Stimulated activated CD4-positive, alpha-beta T cell treated with anti-CD3 and anti-CD28 coated beads, Interleukin-4, amount 100 ng/mL, for 1 hour (primary cell): ENCODE results near the gene ETFA.
"Not testable (repeated sequence)": the region's sequence is repeated elsewhere in the genome, so short reads cannot be mapped to it uniquely, and the experiment has no call there.

Experiments
- DNase-seq: peaks from one replicate; pipeline ENCODE4 v3.0.0-alpha.2; 2020

Gene ETFA

DNA sequence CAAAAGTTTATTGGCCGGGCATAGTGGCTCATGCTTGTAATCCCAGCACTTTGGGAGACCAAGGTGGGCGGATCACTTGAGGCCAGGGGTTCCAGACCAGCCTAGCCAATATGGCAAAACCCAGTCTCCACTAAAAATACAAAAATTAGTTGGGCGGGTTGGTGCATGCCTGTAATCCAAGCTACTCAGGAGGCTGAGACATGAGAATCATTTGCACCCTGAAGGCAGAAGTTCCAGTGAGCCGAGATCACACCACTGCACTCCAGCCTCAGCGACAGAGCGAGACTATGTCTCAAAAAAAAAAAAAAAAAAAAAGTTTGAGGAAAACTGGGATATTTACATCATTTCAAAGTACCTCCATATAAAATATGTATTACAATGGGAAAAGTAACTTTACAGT, 40.4 kb downstream of the ETFA start:
- DNase-seq = no peak

DNA sequence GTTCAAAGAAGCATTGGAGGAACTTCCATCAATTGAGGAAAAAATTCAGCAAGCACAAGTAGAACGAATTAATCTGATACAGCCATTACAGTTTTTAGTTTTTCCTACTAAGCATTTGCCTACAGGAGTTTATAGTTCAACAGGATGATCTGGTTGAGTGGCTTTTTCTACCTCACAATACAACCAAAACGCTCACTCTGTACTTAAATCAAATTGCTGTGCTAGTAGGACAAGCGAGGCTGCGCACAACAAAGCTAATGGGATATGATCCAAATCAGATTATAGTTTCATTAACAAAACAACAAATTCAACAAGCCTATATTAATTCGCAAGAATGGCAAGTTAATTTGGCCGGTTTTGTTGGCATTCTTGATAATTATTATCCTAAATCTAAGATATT, 44.2 kb downstream of the ETFA start:
- DNase-seq = no peak

DNA sequence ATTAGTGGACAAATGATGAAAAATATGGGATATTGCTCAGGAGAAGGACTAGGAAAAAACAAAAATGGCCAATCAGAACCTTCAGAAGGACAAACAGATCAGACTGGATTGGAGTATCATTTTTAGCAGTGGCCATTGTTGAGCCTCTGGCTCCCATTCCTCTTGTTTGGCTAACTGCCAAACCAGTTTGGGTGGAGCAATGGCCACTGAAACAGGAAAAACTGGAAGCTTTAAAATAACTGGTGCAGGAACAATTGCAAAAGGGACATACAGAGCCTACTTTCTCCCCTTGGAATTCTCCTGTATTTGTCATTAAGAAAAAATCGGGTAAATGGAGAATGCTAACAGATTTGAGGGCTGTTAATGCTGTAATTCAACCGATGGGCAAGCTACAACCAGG, 45.5 kb downstream of the ETFA start:
- DNase-seq = not testable (repeated sequence)

DNA sequence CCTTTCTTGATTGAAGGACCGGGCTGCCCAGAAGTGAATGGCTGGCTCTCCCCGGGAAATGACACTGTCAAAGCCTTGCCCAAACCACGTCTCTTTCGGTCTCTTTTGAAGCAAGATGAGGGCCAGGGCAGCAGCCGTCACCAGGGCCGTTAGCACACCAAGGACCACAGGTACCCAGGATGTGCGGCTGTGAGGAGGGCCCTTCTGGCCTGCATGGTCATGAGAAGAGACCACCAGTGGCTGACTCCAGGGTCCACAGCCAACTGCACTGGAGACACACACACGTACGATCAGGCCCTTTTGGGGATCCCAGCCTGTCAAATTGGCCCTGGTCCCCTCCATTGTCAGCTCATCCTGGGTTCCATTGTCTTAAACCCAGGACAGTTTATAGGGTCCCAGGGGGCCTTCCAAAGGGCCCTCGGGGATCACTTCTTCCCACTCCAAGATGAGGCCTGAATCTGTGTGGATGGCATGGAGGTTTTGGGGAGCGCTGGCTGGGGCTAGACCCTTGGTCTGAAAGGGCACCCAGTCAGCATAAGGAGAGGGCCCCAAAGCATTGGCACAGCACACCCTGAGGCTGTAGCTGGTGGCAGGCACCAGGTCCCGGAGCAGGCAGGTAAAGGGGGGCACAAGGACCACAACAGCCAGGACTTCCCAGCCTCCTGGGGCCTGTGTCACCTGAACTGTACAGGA, 50.9 kb downstream of the ETFA start:
- DNase-seq = no peak

DNA sequence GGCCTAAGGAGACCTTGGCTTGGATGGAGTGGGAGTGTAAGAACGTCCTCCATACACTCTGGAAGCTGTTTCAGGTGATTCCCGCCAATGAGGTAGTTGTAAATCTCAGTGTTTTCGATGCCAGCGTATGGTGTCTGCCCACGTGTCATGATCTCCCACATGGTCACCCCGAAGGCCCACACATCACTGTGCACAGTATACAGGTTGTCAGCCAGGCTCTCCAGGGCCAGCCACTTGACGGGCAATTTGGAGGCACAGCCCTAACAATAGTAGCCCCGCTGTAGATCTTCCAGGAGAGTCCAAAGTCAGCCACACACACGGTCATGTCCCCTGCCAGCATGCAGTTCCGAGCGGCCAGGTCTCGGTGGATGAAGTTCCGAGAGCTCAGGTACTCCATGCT, 51.9 kb downstream of the ETFA start:
- DNase-seq = no peak

DNA sequence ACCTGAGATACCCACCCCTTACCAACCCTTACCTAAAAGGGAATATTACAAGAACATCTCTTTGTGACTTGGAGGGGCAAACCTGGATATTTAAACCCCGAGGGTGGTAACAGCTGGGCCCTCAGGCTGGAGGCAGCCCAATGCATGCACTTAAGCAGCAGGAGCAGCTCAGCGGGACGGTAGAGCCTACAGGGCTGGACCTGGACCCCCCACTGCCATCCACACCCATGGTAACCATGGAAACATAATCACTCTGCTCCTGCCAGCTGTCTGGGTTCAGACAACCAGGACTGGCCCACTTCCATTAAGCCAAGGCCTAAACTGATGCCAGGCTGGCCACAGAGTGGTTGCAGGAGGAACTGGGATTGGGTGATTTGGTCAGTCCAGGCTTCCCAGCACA, 52.8 kb downstream of the ETFA start:
- DNase-seq = no peak

DNA sequence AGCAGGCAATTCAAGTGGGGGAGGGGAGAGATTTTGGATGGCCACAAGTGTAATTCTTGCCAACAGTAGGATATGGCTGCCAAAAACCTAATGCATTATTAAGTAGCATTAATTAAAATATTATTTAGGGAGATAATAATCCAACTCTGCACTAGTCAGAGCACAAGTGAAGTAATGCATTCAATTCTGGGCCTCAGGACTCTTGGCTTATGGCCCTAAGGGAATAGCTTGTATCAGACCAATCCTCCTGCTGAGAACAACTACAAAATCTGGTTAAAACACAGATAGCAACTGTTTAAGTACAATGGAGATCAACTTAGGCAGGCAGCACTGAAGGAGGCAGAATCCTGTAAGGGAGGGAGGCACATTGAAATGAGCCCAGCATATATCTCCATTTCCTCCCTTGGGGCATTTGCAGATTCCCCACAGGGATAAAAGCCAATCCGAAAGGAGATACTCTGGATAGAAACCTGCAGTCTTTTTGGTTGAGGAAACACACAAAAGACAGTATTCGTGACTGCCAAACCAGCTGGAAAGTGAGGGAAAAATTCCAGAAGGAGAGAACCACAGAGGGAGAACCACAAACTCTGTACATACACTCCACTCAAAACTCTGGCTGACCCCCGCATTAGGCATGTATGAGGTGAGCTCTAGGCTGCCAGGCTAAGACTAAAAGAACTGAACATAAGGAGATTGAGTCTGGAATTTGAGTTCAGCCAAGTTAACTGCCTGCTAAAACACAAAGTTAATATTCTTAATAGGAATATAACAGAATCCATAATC, 57.4 kb downstream of the ETFA start:
- no peak for DNase-seq

DNA sequence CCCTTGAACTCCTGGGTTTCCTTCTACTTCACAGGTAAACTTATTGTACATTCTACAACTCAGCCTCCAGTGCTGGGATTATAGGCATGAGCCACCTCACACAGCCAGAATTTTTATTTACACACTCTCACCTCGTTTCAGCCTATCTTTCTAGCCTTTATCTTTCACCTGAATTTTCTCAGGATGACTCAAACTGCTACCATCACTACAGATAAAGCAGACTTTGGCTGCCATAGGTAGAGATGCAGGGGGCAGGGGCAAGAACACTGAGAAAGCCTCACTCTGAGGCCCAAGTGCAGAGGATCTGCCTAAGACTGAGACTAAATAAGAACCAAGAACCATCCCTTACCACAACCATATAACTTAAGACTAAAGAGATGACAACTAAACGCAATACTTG, 59.0 kb downstream of the ETFA start:
- no peak for DNase-seq

DNA sequence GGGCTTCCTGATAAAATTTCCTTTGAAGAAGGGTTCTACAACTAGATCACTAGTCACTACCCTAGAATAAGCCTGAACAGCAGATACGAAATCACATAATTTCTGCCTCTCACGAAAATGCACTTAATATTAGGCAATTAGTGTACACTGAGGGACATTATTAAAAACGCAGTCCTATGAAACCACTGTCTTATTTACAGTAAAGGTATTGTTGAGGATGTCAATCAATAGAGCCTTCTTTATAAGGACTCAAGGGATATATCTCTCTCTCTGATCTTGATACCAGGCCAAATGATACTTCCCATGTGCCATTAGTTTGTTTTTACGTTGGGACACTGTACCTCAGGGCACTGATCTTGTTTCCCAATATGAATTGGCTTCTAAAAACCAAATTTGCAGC, 59.6 kb downstream of the ETFA start:
- no peak for DNase-seq

DNA sequence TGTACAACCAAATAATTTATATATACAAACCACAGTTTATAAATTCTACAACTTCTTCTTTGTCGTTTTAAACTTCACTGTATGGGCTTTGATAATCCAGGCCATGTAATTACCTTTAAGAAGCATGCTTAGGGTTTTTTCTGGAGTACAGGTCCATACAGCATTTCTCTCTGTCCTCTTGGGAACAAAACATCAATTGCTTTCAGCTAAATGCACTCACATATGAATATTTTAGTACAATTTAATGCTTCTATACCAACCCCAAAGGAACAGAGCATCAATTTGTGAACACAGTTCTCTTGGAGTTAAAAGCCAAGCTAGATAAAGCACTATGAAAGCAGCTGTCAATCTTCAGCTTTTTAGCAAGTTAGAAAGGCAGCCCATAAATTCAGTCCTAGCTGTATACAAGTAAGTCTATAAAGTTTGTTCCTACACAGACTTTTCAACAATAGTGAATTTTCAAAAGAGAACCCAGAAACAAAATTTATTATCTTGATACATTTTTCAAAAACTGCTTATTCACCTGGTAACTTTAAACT, 66.1 kb downstream of the ETFA start:
- DNase-seq = no peak

DNA sequence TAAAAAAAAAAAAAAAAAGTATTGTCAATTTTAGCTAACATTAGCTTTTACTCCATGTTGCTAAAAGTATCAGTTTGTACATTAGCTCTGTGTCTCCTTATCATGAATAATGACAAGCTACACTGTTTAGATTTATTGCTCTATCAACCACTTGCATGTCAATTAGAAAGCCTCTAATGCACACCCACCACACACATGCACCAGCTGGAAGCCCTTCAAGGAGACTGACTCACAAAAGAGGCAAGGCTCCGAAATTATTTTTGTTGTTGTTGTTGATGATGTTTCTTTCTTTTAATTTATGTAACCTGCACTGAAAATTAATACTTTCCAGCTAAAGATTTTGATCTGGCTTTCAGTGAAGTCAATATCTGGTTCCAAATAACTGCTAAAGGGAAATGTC, 71.5 kb downstream of the ETFA start:
- DNase-seq = no peak

DNA sequence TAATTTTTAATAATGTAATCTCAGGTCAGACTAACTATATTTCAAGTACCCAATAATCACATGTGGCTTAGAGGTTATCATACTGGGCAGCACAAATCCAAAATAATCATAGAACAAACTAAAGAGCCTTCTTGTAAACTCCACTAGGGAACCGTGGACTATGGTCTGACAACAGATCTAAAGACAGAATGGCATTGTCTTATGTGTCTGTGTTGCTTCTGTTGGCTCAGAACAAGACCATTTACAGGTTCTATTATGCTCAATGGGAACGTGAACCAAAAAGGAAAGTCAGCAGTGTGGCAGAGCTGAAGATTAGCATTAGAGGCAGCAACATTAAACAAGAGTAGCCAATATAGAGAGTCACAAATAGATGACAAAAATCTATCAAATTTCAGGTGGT, 74.9 kb downstream of the ETFA start:
- no peak for DNase-seq

DNA sequence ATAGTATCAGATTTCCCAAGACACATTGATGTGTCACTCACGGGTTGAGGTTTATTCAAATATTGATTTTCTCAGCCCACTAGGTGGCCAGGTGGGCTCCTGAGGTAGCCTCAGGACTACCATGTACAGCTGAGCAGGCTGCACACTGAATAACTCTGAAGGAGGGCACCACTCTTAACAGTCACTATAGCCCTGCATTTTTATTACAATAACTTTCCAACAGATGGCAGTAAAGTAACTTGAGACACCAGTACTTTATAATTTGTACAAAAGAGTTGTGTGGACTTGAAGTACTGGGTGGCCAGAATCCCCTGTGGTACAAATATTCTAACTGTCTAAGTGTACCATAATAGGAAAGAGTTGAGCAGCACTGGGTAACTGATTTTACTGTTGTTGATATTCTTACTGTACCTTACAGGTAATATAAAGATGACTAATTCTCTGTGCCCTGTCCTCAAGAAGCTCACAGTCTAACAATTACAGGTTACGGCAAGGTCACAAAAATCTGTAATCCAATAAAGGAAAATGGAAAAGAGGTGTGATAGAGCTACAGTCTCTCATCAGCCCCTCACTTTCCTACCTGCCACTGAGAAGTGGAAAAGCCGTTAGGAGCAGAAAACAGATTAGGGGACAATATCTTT, 76.0 kb downstream of the ETFA start:
- DNase-seq = no peak

DNA sequence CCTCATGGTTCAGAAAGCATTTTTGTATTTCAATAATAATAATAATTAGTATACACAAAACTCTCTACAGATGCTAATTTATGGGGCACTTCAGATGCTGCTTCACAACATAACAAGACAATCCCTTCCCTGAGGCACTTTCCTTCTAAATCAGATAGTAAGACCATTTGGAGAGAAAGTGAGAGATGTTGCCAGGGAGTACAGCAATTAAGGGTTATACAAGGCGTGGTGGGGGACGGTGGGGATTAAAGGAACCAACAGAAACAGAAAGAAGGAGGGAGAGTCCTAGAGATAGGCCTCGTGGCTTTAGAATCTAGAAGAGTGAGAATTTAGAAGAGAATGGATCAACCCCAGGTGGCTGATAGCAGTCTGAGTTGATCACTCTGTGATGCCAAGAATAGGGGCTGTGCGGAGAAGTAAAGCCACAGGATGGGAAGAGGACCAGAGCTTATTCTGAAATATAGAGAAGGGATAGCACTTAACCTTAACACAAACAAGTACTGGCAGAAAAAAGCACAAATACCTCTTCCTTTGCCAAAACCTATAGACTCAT, 76.9 kb downstream of the ETFA start:
- no peak for DNase-seq

DNA sequence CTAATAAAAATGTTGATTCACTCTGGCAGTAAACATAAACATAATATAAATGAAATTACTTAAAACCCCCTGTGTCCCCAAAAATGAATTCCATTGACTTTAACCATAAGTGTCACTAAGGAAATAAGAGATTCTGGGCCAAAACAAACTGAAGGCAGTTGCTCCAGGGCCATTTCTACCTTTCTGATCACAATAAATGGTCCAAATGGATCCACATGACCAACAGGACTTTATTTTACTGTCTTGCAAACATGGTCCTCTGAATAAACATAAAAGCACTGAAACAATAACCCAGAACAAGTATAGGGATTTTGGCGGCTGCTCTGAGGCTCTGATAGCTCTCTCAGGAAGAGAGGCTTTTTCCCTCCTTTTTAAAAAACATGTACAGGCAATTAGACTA, 77.3 kb downstream of the ETFA start:
- no peak for DNase-seq

DNA sequence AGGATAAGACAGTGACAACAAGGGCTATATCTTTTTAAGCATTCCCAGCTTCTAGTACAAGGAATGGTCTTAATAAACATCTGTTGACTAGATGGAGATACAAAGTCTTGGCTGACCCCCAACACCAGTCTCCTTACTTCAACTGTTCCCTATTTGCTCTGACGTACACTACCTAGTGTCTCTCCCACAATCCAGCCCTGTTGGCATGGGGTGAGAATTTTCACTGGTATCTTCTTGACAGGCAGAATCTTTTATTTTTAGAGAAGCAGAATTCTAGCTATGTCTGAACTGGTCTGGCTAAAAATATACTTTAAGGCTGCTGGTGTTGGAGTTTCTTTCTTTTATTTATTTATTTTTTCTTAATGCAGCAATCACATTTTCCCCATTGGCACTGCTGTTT, 82.0 kb downstream of the ETFA start:
- no peak for DNase-seq

DNA sequence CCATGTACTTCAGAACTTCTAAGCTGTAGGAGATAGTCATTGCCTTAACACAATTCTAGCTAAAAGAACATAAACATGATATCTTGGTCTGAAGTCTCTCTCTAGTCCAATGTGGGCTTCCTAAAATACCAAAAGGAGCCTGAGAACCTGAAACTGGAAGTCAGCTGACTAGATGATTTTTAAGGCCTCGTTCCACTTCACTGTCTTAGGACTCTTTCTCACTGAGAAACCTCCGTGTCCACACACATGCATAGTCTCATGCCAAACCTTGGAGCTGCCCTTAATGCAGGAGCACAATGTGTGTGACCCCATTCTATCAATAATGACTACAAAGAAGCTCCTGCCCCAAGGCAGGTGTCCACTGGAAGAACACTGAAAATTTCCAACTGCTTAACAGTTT, 87.7 kb downstream of the ETFA start:
- DNase-seq = no peak

DNA sequence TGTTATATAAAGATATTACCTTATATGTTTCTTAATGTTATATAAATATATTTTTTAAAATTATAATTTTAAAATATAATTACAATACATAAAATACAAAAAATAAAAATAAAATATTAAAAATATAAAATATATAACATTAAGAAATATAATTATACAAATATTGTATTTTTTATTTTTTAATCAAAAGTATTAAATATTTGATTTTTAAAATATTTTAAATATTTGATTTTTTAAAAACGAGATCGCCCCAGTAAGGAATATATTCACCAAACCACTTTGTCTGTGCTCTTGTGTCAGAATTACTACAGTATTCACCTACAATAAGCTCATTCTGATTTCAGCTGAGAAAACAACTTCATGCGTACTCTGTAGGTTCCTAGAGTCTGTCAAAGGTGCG, 89.1 kb downstream of the ETFA start:
- no peak for DNase-seq

DNA sequence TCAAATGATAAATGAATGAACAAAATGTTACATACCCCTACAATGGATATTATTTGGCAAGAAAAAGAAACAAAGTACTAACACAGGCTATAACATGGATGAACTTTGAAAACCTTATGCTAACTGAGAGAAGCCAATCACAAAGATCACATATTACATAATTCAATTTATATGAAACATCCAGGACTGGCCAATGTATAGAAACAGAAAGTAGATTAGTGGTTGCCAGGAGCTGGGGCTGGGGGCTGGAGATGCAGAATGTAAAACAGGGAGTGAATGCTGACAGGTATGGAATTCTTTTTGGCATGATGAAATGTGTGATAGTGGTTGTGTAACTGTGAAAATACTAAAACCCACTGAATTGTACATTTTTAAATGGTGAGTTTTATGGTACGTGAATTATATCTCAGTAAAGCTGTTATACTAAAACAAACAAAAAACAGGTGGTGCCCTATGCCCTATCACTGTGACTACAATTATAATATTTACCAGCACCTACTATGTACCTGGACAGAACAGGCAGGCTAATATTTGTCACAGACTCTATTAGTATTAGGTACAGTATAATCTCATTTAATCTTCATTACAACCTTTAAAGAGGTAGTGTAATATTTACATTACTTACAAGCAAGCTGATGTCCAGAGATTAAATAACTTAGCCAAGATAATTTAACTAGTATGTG, 90.0 kb downstream of the ETFA start:
- DNase-seq = no peak

DNA sequence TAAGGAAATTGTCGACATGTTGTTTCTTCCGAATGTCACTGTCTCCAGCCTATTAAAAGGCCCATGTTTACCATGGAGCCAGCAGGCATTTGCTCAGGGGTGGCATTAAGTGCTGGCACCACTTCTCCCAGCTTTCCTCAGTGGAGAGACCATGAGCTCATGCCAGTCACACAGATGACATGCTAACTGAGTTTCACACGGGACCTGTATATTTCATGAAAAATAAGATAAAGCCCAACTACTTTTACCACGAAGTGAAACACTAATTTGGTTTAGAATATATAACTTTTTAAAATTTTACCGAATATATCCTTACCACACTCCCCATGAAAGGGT, 93.4 kb downstream of the ETFA start:
- DNase-seq = no peak

DNA sequence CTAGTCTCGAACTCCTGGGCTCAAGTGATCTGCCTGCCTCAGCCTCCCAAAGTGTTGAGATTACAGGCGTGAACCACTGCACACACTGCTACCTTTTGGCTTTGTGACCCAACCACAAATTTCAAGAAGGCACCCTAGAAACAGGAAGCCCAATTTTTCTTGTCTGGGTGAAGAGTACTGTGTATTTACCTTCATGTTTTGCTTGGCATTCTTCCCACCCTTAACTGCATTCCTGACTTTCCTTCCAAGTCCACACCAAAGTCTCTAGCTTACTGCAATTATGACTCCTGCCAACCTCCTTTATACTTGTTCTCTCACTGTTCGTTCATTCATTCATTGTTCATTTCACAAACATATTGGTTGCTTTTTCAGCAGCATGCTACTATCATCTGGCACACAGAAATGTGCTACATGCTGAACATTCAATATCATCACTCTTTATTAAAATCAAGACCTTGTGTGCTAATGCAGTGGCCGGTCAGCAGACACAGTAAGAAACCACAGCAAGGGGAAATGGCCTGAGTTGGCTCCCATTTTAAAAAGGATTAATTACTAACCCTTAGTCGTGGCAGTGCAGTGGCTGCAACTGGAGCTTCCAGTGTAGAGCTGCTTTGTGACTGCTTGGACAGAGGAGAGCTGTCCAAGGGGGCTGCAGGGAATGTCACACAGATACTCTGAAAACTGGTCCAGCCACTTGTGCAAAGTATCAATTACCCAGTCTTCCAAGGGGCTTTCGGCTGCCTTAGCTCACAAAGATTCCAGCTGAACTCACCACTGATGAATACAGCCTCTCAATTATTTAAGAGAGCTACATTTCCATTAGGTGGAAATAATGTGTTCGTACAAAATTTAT, 94.0 kb downstream of the ETFA start:
- no peak for DNase-seq

DNA sequence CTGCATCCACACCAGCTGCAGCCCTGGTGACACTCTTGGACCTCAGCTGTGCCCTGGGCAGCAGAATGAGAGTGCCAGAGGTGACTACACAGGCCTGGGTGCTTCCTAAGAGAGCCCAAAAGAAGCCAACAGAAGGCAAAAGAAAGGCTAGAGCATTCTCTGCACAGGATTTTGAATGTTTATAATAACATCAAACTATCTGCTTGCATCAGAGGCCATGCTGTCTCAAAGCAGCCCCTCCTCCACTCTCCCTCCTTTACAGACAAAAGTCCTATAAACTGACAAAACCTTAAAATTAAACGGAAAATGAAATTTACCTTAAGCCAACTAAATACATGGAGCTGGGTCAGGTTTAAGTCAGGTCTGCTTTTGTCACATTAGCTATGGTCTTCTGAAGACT, 95.6 kb downstream of the ETFA start:
- no peak for DNase-seq
